Immature natural killer cell (primary cell): ENCODE measurements around the gene TFEC. TPM values are rescaled to one million over a fixed set of nuclear protein-coding genes. Genes with fewer than 3 reads are reported as not detected.

Experiments used
- polyA plus RNA-seq, 3 donors: library from polyadenylated mRNA; unstranded; fragments of 300-500 nt; fragmentation: Illumina TruSeq; gene quantifications; one replicate each; pipeline ENCODE4 v1.2.3, GENCODE V29; 2021

Gene TFEC
- polyA plus RNA-seq, 3 donors from 2014 or later: 0.21 to 0.31 TPM; not detected in 1

Other genes with a start within 250 kb of the TFEC start
- 100 to 1,000 TPM; 235 to 402 (median 325) TPM for gene TES, start 179.8 kb upstream of the TFEC start, polyA plus RNA-seq